A549 treated with AZD9567 at 1 μM for 4 hours (cell line): Measurements from ENCODE around the gene VKORC1. TPM values are rescaled to one million over a fixed set of nuclear protein-coding genes. Genes with fewer than 3 reads are reported as not detected.

Experiments used
- total RNA-seq: library from RNA; stranded (reverse); fragments of 200-300 nt; extraction: Qiagen RNA extraction; gene quantifications from 5 replicates; pipeline ENCODE4 v1.2.3, GENCODE V29; 2022; ENCODE audit not compliant: insufficient read depth

The VKORC1 gene
- 123 to 147 TPM (median 143 TPM) in 5 replicates for total RNA-seq

DNA sequence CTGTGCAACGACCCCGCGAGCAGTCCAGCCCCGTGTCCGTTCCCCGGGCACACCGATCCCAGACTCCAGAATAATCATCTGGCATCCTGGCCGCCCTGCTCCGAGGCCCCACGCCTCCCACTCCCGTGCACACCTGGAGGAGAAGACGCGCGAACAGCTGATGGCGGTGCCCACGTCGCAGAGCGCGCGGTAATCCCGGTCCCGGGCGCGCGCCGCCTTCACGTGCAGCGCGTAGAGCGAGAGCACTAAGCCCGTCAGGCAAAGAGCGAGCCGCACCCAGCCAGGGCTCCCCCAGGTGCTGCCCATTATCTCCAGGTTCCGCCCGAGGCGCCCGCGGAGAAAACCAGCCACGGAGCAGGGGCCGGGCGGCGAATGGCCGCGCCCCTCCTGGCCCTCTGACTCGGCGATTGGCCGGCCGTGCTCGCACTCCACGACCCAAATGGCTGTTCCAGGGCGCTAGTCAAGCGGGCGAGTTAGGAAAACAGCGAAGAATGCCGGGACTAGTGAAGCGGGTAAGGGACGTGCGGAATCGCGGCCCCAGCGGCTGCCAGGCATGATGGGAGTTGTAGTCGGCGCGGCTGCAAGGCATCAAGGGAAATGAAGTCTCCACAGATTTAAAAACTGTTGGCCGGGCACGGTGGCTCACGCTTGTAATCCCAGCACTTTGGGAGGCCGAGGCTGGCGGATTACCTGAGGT lies at the start of gene VKORC1:
VKORC1 (minus strand) TSS at position 374 of the 697 bp plus-strand sequence; CDS start at position 306, 68 bp downstream.

GRCh38 chr16:31135535-31136286 lies 41.1 kb upstream of the VKORC1 start, which contains the start of gene PRSS8:
PRSS8 (minus strand) TSS chr16:31135727; CDS start chr16:31135498, 229 bp downstream.

DNA sequence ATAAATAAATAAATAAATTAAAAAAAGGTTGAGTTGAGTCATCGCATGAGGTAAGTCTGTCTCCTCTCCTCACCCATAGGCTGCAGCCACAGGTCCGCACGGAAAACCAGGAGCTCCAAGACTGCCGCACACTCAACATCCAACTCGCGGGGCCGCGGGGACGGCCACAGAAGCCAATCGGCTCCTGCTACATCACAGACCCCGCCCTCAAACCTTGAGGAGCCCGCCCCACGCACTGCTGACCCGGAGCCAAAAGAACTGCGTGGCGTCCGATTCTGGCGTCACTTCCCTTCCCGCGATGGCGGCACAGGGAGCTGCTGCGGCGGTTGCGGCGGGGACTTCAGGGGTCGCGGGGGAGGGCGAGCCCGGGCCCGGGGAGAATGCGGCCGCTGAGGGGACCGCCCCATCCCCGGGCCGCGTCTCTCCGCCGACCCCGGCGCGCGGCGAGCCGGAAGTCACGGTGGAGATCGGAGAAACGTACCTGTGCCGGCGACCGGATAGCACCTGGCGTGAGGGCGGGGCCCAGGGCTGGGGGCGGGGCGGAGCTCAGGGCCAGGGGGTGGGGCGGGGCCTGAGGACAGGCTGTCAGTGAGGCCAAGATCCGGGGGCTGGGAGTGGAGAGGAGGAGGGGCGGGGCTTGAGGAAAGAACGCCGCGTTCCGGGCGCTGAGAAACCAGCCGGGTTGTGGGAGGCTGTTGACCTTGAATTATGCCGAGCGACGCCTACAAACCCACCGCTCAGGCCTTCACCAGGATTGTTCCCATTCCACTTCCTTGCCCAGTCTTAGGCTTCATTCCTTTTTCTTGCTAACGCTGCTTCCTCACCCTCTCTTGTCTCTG lies 23.0 kb upstream of the VKORC1 start, which contains the start of gene KAT8:
KAT8 (plus strand) TSS at position 281 of the 839 bp plus-strand sequence; CDS start at position 299, 18 bp downstream.

DNA sequence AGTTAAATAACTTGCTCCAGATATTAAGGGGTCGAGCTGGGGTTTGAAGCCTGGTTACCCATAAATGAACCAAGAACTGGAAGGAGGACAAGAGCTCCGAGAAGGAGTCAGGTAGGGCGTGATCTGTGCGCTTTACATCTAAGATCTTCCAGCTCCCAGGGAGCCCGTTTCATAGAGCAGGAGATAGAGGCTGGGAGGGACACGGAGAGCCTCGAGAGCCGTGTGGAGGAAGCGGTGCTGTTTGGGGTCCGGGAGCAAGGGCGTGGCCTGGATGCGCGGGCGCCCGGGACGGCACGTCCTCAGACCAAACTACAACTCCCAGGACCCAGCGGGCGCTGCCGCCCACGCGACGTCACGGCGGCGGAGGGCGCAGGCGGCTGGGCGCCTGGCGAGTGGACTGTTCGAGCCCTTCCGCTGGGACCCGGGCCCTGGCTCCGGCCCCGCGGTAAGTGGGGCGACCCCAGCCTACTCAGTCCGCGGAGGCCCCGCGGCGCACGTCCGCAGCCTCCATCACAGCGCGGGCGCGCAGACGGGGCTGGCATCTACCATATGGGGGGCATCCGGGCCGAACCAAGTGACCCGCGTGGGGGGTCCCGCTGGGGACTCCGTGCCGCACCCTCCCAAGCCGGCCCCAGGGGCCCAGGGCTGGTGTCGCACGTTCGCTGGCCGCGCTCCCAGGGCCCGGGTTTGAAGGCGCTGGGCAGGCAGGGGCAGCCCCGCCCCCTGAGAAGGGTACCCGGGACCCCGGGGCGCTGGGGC lies 13.6 kb upstream of the VKORC1 start, which contains the start of gene BCKDK:
BCKDK (plus strand) TSS at position 352 of the 759 bp plus-strand sequence. CDS start 838 bp downstream, outside the sequence.

GRCh38 chr16:31088459-31089183 lies 6.0 kb downstream of the VKORC1 start, which contains the start of gene PRSS53:
PRSS53 (minus strand) TSS chr16:31088943; CDS start chr16:31088809, 134 bp downstream.

GRCh38 chr16:31073970-31074813 lies 20.4 kb downstream of the VKORC1 start, which contains the start of the genes ZNF646 and ZNF668:
ZNF646 (plus strand) TSS chr16:31074422; CDS start chr16:31076325, 1,903 bp downstream.
ZNF668 (minus strand) TSS chr16:31074240; CDS start chr16:31064459, 9,781 bp downstream.

Other genes with a start within 250 kb of the VKORC1 start
- 22.9 to 40.5 TPM (median 37.8 TPM) in 5 replicates for gene BCL7C, start 200.7 kb downstream of the VKORC1 start, total RNA-seq
- gene CTF1, start 198.2 kb downstream of the VKORC1 start, total RNA-seq = 0.20 to 0.28 TPM (median 0.24 TPM) in 4 of 5 replicates, not detected in the other
- gene FBXL19, start 171.2 kb downstream of the VKORC1 start, total RNA-seq = 14.3 to 18.2 TPM (median 15.7 TPM) in 5 replicates
- gene ORAI3, start 145.7 kb downstream of the VKORC1 start, total RNA-seq = 5.9 to 14.1 TPM (median 13.6 TPM) in 5 replicates
- gene SETD1A, start 137.0 kb downstream of the VKORC1 start, total RNA-seq = 16.6 to 21.1 TPM (median 20.3 TPM) in 5 replicates
- gene HSD3B7, start 109.6 kb downstream of the VKORC1 start, total RNA-seq = 11.6 to 13.5 TPM (median 13.2 TPM) in 5 replicates
- 1.4 to 3.9 TPM (median 1.5 TPM) in 5 replicates for gene STX1B, start 84.2 kb downstream of the VKORC1 start, total RNA-seq
- 37.6 to 67.5 TPM (median 65.2 TPM) in 5 replicates for gene STX4, start 61.2 kb downstream of the VKORC1 start, total RNA-seq
- 12.2 to 17.9 TPM (median 12.8 TPM) in 5 replicates for gene ZNF668, start 20.6 kb downstream of the VKORC1 start, total RNA-seq
- 8.1 to 11.5 TPM (median 10.2 TPM) in 5 replicates for gene ZNF646, start 20.4 kb downstream of the VKORC1 start, total RNA-seq
- gene PRSS53, start 5.9 kb downstream of the VKORC1 start, total RNA-seq = 1.4 to 2.7 TPM (median 1.9 TPM) in 5 replicates
- gene BCKDK, start 13.6 kb upstream of the VKORC1 start, total RNA-seq = 35.0 to 53.3 TPM (median 49.3 TPM) in 5 replicates
- 31.2 to 51.7 TPM (median 46.9 TPM) in 5 replicates for gene KAT8, start 22.9 kb upstream of the VKORC1 start, total RNA-seq
- 0.52 to 0.95 TPM (median 0.65 TPM) in 4 of 5 replicates, not detected in the other for gene PRSS8, start 40.9 kb upstream of the VKORC1 start, total RNA-seq
- 0.81 to 1.4 TPM (median 1.0 TPM) in 4 of 5 replicates, not detected in the other for gene PRSS36, start 55.3 kb upstream of the VKORC1 start, total RNA-seq
- 554 to 620 TPM (median 559 TPM) in 5 replicates for gene FUS, start 85.3 kb upstream of the VKORC1 start, total RNA-seq
- gene PYCARD, start 108.0 kb upstream of the VKORC1 start, total RNA-seq = 23.4 to 38.1 TPM (median 33.0 TPM) in 5 replicates
- gene TRIM72, start 119.3 kb upstream of the VKORC1 start, total RNA-seq = 0.05 to 0.10 TPM (median 0.05 TPM) in 4 of 5 replicates, not detected in the other
- gene PYDC1, start 122.3 kb upstream of the VKORC1 start, total RNA-seq = not detected in 5 replicates
- 1.4 to 2.4 TPM (median 1.8 TPM) in 4 of 5 replicates, not detected in the other for gene ITGAM, start 165.2 kb upstream of the VKORC1 start, total RNA-seq